GM19351 (cell line): ENCODE results near the gene MYL10.

Experiments used
- ATAC-seq: cut with Tn5 transposase; IDR thresholded peaks from one replicate; pipeline ENCODE4 v1.9.1; 2021; ENCODE audit warnings: mild to moderate bottlenecking, moderate library complexity; ENCODE audit not compliant: unreplicated experiment

Gene MYL10

DNA sequence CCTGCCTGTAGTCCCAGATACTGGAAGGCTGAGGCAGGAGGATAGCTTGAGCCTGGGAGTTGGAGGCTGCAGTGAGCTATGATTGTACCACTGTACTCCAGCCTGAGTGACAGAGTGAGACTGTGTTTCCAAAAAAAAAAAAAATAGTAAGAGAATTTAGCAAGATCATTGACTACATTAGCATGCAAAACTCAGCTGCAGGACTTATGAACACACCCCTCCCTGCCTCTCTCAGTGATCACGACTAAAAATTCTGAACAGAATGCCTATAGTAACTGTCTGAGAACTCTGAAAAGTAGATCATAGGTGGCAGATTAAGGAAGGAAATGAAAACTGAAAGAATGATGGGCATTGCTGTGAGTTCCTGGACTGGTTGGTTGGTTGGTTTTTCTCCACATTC, 50.5 kb downstream of the MYL10 start:
- no peak for ATAC-seq

DNA sequence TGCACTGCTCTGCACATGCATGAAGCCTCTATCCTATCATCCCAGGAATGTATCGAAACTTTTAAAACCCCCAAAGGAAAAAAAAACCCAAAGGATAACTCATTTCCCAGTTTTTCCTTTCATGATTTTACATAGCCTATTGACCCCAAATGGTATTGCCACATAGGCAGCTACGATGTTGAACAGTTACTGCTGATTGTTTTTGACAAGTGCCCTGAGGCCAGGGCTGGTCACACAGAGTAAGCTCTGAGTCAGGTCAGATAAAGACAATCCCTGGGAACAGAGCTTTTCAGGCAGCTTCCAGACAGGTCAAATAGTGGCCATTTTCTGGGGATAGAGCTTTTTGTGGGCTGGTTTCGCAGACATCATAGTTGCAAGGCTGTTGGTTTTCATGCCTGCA, 52.1 kb downstream of the MYL10 start:
- no peak for ATAC-seq

DNA sequence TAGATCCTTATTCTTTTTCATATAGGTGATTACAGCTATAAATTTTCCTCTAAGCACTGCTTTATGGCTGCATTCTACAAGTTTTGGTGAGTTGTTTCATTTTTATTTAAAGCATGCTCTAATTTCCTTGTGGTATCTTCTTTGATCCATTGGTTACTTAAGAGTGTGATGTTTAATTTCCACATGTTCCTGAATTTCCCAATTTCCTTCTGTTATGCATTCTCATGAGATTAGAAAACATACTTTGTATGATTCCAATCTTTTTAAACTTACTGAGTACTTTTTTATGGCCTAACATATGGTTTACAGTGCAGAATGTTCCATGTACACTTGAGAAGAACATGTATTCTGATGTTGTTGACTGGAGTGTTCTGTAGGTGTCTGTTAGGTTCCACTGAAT, 53.4 kb downstream of the MYL10 start:
- no peak for ATAC-seq

DNA sequence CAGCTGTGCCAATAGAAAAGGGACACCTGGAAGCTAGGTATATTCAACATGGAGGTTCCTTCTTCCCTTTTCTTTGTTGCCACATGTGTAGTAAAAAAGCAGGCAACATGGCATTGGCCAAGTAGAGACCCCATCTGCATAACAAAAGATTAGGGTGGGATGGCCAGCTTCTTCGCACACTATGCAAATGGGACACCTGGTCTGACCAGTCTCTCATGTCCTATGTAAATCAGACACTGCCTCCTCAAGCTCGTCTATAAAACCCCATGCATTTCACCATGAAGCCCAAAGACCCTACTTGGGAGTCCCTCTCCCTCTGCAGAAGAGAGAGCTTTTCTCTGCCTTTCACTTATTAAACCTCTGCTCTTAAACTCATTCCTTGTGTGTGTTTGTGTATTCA, 53.9 kb downstream of the MYL10 start:
- ATAC-seq = no peak

DNA sequence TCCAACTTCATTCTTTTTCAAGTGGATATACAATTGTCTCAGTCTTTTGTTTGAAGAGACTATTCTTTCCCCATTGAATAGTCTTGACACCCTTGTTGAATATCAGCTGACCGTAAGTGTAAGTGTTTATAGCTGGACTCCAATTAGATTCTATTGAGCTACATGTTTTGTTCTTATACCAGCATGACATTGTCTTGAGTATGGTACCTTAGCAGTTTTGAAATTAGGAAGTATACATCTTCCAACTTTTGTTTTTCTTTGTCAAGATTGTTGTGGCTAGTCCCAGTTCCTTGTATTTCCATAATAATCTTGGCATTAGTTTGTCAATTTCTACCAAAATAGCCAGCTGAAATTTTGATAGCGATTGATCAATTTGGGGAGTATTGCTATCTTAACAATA, 56.9 kb downstream of the MYL10 start:
- no peak for ATAC-seq

- ATAC-seq = no peak
Observed at GRCh38 chr7:101567230-101567629, 61.9 kb downstream of the MYL10 start.

GRCh38 chr7:101565601-101566209, 63.4 kb downstream of the MYL10 start:
- no peak for ATAC-seq

GRCh38 chr7:101564778-101565211, 64.3 kb downstream of the MYL10 start:
- no peak for ATAC-seq

DNA sequence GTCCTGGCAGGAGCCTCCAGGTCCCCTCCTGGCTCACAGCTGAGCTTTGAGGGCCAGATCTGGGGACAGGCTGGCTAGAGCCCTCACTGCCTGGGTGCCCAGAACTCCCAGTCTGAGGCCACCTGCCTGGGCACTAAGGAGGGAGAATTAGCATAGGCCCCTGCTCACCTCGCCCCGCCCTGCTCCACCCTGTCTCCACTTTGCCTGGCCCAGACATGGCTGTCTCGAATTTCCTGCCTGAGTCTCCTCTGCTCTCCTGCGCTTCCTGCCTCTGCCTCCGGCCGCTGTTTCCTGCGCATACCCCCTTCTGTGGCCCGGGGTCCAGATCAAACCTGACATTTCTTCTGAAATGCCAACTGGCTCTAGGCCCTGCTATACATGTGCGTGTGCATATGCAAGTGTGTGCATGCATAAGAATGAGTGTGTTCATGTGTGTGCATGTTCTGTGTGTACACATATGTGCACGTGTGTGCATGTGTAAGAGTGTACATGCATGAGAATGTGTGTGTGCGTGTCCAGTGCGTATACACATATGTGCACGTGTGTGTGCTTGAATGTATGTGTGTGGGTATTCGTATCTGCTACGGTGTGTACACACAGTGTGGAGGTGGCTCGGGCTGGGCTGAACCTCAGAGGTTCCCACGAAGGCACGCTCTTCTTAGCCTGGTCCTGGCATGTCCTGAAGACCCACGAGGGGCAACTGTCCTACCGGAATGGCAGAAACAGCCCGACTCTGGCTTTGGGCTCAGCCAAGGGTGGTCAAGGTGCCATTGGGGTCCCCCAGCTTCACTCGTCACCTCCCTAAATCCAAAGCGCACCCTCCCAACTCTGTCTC, 64.9 kb downstream of the MYL10 start:
- ATAC-seq = no peak
